ENCODE data around the gene CALCOCO2. TPM values are rescaled to one million over a fixed set of nuclear protein-coding genes. Genes with fewer than 3 reads are reported as not detected.
"Not testable (repeated sequence)": the region's sequence is repeated elsewhere in the genome, so short reads cannot be mapped to it uniquely, and the experiment has no call there.

Gene CALCOCO2
- polyA plus RNA-seq, 1 experiment, result 108 TPM

GRCh38 chr17:48816438-48816773, 14.4 kb upstream of the CALCOCO2 start:
- Histone ChIP-seq H3K36me3 (ENCODE audit: control insufficient read depth, insufficient read depth, low read length) (no peaks in the 10 kb centered on the region), H3K4me3 (ENCODE audit: low read depth, low read length) (no peak overlapping the region), H3K27me3 (ENCODE audit: control insufficient read depth, insufficient read depth, low read length) (peaks cover 12% of the 10 kb centered on the region)
- POLR2A ChIA-PET, result no interaction called here
- CTCF ChIA-PET, result interaction anchor here (1.0 to 23.7 kb wide), 9 partner anchors 13 to 220 kb away, joined by 3 to 719 read pairs (median 6); partner anchors contain the start of gene CALCOCO2
- no peak for TF ChIP-seq CTCF (IDR thresholded peaks at IDR 0.05; ENCODE audit: insufficient read depth, low read depth, low read length)
- DNase-seq (ENCODE audit: low read depth), result no peak

- POLR2A ChIA-PET, result no interaction called here
- H3K36me3 ChIP-seq (ENCODE audit: control insufficient read depth, insufficient read depth, low read length), result no peaks in the 10 kb centered on the region
- TF ChIP-seq CTCF (IDR thresholded peaks at IDR 0.05; ENCODE audit: insufficient read depth, low read depth, low read length), result no peak
- CTCF ChIA-PET, result interaction anchor here (1.0 to 23.7 kb wide), 6 partner anchors 13 to 219 kb away, joined by 3 to 719 read pairs (median 8); no protein-coding TSS in a partner anchor
- H3K27me3 ChIP-seq (ENCODE audit: control insufficient read depth, insufficient read depth, low read length), result peaks cover 12% of the 10 kb centered on the region
- H3K4me3 ChIP-seq (ENCODE audit: low read depth, low read length), result peak within 1 kb of the TSS; percentile 37
- no peak for DNase-seq (ENCODE audit: low read depth)
These were observed 13.9 kb upstream of the CALCOCO2 start, which contains the start of gene TTLL6 for GRCh38 chr17:48816774-48817590. Gene TTLL6, minus strand, starts transcription at chr17:48817229. Its CDS starts 157 bp downstream, at chr17:48817072.

- POLR2A ChIA-PET, result no interaction called here
- Histone ChIP-seq H3K4me3 (ENCODE audit: low read depth, low read length) (no peak overlapping the region), H3K27me3 (ENCODE audit: control insufficient read depth, insufficient read depth, low read length) (peaks cover 8% of the 10 kb centered on the region), H3K36me3 (ENCODE audit: control insufficient read depth, insufficient read depth, low read length) (no peaks in the 10 kb centered on the region)
- CTCF ChIA-PET, result interaction anchor here (7.6 to 23.7 kb wide), 2 partner anchors 15 to 55 kb away, joined by 76 to 719 read pairs; no protein-coding TSS in a partner anchor
- DNase-seq (ENCODE audit: low read depth), result no peak
- no peak for TF ChIP-seq CTCF (IDR thresholded peaks at IDR 0.05; ENCODE audit: insufficient read depth, low read depth, low read length)
These were observed 12.4 kb upstream of the CALCOCO2 start for GRCh38 chr17:48818361-48818841.

- TF ChIP-seq CTCF (IDR thresholded peaks at IDR 0.05; ENCODE audit: insufficient read depth, low read depth, low read length), result no peak
- no peak for DNase-seq (ENCODE audit: low read depth)
- ChIA-PET POLR2A (no interaction called here), CTCF (interaction anchor here (1.7 to 23.7 kb wide), 3 partner anchors 14 to 53 kb away, joined by 3 to 719 read pairs (median 76); no protein-coding TSS in a partner anchor)
- H3K36me3 ChIP-seq (ENCODE audit: control insufficient read depth, insufficient read depth, low read length), result no peaks in the 10 kb centered on the region
- H3K27me3 ChIP-seq (ENCODE audit: control insufficient read depth, insufficient read depth, low read length), result peaks cover 8% of the 10 kb centered on the region
- no peak overlapping the region for H3K4me3 ChIP-seq (ENCODE audit: low read depth, low read length)
These were observed 11.4 kb upstream of the CALCOCO2 start for GRCh38 chr17:48819466-48819865.

GRCh38 chr17:48820936-48821335, 9.9 kb upstream of the CALCOCO2 start:
- H3K27me3 ChIP-seq (ENCODE audit: control insufficient read depth, insufficient read depth, low read length); POLR2A ChIA-PET; H3K36me3 ChIP-seq (ENCODE audit: control insufficient read depth, insufficient read depth, low read length); DNase-seq (ENCODE audit: low read depth); H3K4me3 ChIP-seq (ENCODE audit: low read depth, low read length): not testable (repeated sequence)
- CTCF ChIA-PET, result interaction anchor here (1.0 to 23.7 kb wide), 4 partner anchors 8 to 97 kb away, joined by 3 to 719 read pairs (median 4); no protein-coding TSS in a partner anchor

Data from BJ (cell line).